HG02885 (cell line): Measurements from ENCODE around the gene USP2.
A peak's percentile ranks its signal among the peaks of the same experiment; 100 is the strongest.

Source experiments
- ATAC-seq: cut with Tn5 transposase; IDR thresholded peaks from one replicate; pipeline ENCODE4 v1.9.1; 2021; ENCODE audit warnings: mild to moderate bottlenecking; ENCODE audit not compliant: unreplicated experiment, poor library complexity

The USP2 gene

GRCh38 chr11:119366690-119367620, 14.5 kb downstream of the USP2 start:
- no peak for ATAC-seq

GRCh38 chr11:119365071-119365591, 16.4 kb downstream of the USP2 start:
- ATAC-seq: no peak

DNA sequence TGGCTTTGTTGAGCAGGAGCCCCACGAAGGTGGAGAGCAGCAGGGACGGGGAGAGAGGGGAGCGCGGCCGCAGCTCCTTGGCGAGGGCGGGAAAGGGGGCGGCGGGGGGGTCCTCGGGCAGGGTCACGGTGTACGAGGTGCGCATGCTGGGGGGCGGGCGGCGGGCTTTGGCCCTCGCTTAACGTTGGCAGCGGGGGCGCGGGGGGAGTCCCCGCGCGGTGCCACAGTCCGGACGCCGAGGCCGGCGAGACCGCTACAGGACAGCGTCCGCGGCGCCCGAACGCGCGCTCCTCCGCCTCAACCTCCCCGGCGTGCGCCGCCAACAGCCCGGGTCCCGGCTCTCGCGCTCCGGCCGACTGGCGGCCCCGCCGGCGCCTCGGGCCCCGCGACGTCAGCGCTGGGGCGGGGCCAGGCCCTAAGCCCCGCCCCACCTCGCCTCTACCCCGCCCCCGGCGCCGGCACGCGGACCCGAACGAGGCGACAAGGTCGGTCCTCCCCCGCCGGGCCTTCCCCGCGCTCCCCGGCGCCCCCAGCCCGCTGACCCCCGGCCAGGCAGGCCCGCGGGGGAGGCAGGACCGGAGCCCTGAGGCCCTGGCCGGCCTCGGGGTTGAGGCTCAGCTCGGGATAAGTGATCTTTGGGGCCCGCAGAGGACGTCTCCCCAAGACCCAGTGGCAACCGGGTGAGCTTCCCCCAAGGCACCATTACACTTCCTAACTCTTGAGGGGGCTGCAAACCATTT, 17.5 kb downstream of the USP2 start:
- ATAC-seq: no peak

- ATAC-seq: no peak
These were observed 18.2 kb downstream of the USP2 start for GRCh38 chr11:119363081-119363850.

GRCh38 chr11:119362741-119363080, 18.8 kb downstream of the USP2 start:
- ATAC-seq: no peak

DNA sequence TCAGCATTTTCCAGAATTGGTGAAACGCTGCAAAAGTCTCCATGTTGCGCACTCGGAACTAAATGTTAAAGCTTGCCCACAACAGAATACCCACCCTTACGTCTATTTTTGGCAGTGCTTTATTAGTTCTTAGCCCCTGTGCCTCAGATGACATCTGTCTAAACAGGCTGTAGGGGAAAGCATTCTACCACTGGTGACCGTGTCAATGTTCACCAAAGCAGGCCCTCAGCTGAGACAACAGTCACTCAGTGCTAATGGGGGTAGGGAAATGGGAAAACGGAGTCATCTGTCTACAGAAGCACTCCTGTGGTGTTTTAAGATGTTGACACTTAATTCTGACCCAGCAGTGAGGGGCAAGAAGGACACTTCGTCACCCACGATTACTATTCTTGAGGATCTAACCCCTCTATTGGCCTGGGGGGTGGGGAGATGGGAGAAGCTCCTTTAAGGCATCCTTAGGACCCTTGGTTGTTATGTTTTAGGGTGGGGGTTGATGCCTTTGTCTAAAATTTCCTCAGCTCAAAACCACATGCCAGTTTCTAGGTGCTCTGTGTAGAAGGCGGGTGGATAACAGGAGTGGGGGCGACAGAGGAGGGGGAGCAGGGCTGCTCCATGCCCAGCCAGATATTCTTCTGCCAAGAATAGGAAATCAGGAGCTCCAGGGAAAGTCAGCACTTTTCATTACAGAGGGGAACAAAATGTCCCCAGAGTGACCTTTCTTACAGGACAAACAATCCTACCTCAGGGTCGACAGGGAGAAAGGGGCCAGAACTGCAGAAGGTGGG, 19.4 kb downstream of the USP2 start:
- no peak for ATAC-seq

- peak; percentile 61 for ATAC-seq
These were observed 20.3 kb downstream of the USP2 start for GRCh38 chr11:119361056-119361787.

DNA sequence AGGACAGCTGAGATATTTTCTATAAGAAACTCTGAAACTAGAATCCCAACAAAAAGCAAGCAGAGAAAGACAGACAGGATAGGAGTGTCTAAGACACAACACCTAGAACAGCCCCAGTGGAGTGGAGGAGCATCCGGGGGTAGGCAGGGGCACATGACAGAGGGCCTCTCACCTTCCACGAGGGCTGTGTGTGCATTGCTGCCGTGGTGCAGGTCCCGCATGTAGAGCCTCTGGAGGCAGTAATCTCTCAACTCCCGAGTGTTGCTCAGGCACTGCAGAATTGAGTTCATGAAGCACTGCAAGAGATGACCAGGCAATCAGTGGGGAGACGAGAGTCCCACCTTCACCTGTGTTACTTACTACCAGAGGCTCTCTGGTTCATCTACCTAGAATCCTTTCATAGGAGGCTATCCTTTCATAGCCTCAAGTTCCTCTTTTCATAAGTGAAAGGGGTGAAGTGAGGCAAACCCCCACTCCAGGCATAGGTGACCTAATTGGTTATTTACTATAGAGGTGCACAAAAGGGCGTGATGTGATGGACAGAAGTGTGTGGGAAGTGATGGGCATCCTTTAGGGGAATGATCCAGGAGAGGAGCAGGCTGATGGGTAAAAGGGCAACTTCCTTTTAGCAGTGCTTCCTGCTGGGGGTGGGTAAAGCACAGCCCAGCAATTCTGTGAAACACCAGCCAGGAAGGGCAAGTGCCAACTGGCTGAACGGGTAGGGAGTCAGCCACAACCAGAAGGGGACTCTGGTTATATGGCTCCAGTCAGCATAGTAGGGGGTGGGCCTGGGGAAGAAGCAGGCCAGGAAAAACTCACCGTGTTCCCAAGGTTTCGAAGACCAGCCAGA, 21.9 kb downstream of the USP2 start:
- ATAC-seq: no peak

GRCh38 chr11:119357074-119357473, 24.4 kb downstream of the USP2 start:
- no peak for ATAC-seq

- peak; percentile 65 for ATAC-seq
These were observed 25.0 kb downstream of the USP2 start for GRCh38 chr11:119356349-119357031.

GRCh38 chr11:119355091-119355843, 26.2 kb downstream of the USP2 start:
- ATAC-seq: no peak

- ATAC-seq: no peak
These were observed 28.6 kb downstream of the USP2 start for GRCh38 chr11:119352857-119353260.

DNA sequence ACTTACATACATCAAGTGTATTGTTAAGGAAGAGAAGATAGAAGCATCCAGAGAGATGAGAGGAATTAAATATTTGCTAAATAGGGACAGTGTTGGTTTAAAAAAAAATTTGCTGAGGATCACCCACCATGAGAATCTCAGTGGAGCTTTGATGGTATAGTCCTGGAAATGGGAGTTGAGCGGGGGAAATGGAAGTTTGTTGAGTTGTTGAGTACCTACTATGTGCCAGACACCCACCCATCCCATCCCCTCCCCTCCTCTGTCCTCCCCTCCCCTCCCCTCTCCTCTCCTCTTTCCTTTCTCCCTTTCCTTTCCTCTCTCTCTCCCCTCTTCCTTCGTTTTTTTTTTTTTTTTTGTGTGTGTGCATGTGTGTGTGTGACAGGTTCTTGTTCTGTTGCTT, 30.3 kb downstream of the USP2 start:
- no peak for ATAC-seq

DNA sequence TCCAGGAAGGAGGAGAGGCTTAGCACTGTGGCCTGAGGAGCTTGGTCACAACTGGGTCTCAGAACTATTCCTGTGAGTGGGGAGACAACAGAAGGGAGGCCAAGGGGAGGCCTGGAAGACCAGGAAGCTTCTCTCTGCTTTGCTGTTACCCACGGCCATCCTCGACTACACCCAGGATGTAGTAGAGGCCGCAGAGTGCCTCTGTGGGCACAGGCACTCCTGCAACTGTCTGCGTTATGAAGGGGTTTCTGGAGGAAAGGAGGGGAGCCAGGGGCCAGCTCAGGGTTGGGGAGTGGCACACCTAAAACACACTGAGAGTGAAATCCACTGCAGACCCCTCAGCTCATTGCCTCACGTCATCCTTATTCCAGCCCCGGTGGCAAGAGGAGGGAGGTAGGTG, 31.2 kb downstream of the USP2 start:
- ATAC-seq: no peak

DNA sequence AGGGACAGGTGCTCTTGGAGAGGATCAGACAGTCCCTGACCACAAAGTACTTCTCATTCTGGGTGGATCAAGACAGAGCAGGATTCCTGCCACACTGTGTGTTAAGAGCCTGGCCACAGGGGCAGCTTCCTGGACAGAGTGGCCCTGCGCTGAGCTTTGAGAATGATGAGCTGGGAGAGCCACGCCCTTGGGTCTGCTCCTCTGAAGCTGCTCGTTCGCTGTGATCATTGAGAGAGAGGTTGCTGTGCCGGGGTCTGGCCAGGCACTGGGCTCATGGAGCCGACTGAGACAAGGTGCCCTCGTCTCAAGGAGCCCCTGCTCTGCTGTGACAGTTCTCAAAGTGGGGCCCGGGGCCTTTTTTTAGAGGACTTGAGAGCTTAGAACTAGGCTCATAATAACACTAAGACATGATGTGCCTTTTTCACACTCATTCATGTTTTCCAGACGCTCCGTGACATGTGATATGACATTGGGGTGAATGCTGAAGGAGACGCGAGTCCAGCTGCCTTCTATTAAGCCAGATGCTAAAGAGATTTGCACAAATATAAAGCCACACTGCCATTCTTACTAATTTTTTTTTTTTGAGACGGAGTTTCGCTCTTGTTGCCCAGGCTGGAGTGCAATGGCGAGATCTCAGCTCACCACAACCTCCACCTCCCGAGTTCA, 33.4 kb downstream of the USP2 start:
- no peak for ATAC-seq

DNA sequence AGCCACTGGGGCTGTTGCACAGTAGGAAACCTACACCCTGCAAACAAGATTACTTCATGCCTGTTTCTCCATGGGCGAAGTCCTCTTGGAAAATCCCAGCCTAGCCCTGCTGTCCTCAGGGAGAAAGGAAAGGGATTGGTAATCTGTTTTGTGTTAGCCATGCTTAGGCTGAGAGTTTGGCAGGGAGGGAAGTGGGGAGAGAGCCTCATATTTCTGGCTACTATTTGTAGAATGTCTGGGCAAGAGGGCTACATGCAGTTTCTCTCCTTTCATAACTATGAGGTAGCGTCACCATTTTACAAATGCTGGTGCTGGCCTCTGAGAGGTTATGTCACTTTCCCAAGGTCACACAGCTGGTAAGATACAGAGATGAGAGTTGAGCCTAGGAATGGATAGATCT, 34.2 kb downstream of the USP2 start:
- ATAC-seq: no peak

DNA sequence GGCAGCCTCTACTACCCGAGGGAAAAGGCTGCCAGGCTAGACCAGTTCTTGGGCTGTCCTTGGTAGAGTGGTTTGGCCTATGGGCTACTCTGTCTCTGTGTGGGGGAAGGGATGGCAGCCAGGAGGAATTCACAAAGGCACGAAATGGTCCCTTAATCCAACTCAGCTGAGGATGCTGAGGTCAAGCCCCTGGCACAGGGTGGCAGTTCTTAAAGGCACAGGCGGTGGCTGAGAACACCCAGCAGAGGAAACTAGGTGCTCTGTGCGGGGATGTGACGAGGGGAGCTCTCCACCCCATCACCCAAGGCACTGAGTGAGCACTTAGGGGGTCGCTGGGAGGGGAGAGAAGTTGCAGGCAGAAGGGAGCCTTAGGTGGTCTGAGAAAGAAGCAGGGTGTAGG, 34.9 kb downstream of the USP2 start, which contains the start of gene MFRP:
TSS of gene MFRP (minus strand) at position 101 of the 400 bp plus-strand sequence. CDS start 192 bp downstream, outside the sequence.
- no peak for ATAC-seq
